Endothelial cell of umbilical vein (primary cell): ENCODE results near the gene PRPF18. TPM values are rescaled to one million over a fixed set of nuclear protein-coding genes. Genes with fewer than 3 reads are reported as not detected.

Experiments
- BruUV-seq: library from RNA; stranded (reverse); fragments of 400-500 nt; replicated peaks from 2 replicates; lab custom pipeline; 2021; lab: Mats Ljungman, UMichigan
- CTCF ChIA-PET: fragments of 300-600, 350-600 bp; sonication (Branson Sonifier 250); formaldehyde crosslinking; loops from one replicate; lab custom pipeline; 2021; ENCODE audit warnings: antibody characterized with exemption, inconsistent platforms; lab: Charles Lee
- POLR2A ChIA-PET: fragments of 300-600, 350-600 bp; sonication (Branson Sonifier 250); formaldehyde crosslinking; loops from one replicate; lab custom pipeline; 2021; ENCODE audit warnings: antibody characterized with exemption, inconsistent platforms; lab: Charles Lee
- DNase-seq: peaks from one replicate; pipeline ENCODE4 v3.0.0-alpha.2; 2011; ENCODE audit warnings: low read depth, low spot score
- FAIRE-seq: peaks from 2 replicates; lab custom pipeline; 2011; peaks lifted over from hg19 to GRCh38; lab: Jason Lieb, UNC
- H2AFZ ChIP-seq: 2 replicates; pipeline ENCODE4 v1.6.0; 2012; ENCODE audit warnings: low read depth, low read length, control low read depth, inconsistent platforms
- H3K27ac ChIP-seq: 2 replicates; pipeline ENCODE4 v1.5.1; 2011; ENCODE audit warnings: low read depth, mild to moderate bottlenecking, control low read depth, low read length, moderate library complexity; ENCODE audit not compliant: insufficient read depth
- H3K27me3 ChIP-seq, 2 experiments: 2 replicates each; pipeline versions ENCODE4 v1.6.0 to v1.6.1; 2011; ENCODE audit warnings: low read length in 2 of 2, mixed read lengths in 1 of 2; ENCODE audit not compliant: control insufficient read depth in 2 of 2, insufficient read depth in 2 of 2
- H3K36me3 ChIP-seq, 2 experiments: 2 replicates in 1 of 2; 3 replicates in 1 of 2; pipeline ENCODE4 v1.5.1; 2011; ENCODE audit warnings: low read length in 2 of 2, mild to moderate bottlenecking in 1 of 2, moderate library complexity in 1 of 2; ENCODE audit not compliant: control insufficient read depth in 2 of 2, insufficient read depth in 2 of 2; ENCODE audit errors: extremely low read depth in 1 of 2
- H3K4me1 ChIP-seq: 3 replicates; pipeline ENCODE4 v1.5.1; 2011; ENCODE audit warnings: mild to moderate bottlenecking, low read length; ENCODE audit not compliant: control insufficient read depth, insufficient read depth; ENCODE audit errors: extremely low read depth
- H3K4me2 ChIP-seq: 2 replicates; pipeline ENCODE4 v1.6.1; 2011; ENCODE audit warnings: low read length, control low read depth, mixed read lengths; ENCODE audit not compliant: insufficient read depth
- H3K4me3 ChIP-seq, 3 experiments: fragments of 200-600 bp in 1 of 3; sonication (generic), shearing (Covaris generic) in 1 of 3; replicated peaks in 1 of 3; 2 replicates each; pipeline ENCODE4 v1.5.1; 2011 to 2016; ENCODE audit warnings: control low read depth in 3 of 3, low read length in 3 of 3, mild to moderate bottlenecking in 2 of 3, inconsistent platforms in 1 of 3, low read depth in 1 of 3, moderate library complexity in 1 of 3; ENCODE audit not compliant: insufficient read depth in 1 of 3
- H3K79me2 ChIP-seq: 2 replicates; pipeline ENCODE4 v1.6.0; 2012; ENCODE audit warnings: low read length, inconsistent platforms; ENCODE audit not compliant: control insufficient read depth, insufficient read depth
- H3K9ac ChIP-seq: replicated peaks from 2 replicates; pipeline ENCODE3; 2011; ENCODE audit warnings: low read length, control low read depth; ENCODE audit not compliant: insufficient read depth; ENCODE audit errors: extremely low read depth
- H3K9me1 ChIP-seq: replicated peaks from 3 replicates; pipeline ENCODE4 v1.6.0; 2011; ENCODE audit warnings: mild to moderate bottlenecking, low read length; ENCODE audit not compliant: control insufficient read depth, insufficient read depth; ENCODE audit errors: extremely low read depth
- H3K9me3 ChIP-seq: replicated peaks from 2 replicates; pipeline ENCODE4 v1.5.1; 2012; ENCODE audit warnings: low read length, inconsistent platforms; ENCODE audit not compliant: control insufficient read depth, insufficient read depth
- H4K20me1 ChIP-seq: replicated peaks from 2 replicates; pipeline ENCODE3; 2011; ENCODE audit warnings: mild to moderate bottlenecking, low read length; ENCODE audit not compliant: control insufficient read depth, insufficient read depth; ENCODE audit errors: extremely low read depth
- CTCF ChIP-seq, 2 donors: IDR thresholded peaks; 1 replicate in 1 of 2; 2 replicates in 1 of 2; pipeline ENCODE4 v1.5.1; 2011; ENCODE audit warnings: low read length in 2 of 2, mild to moderate bottlenecking in 2 of 2, moderate library complexity in 2 of 2, control low read depth in 1 of 2, inconsistent platforms in 1 of 2, low read depth in 1 of 2; ENCODE audit not compliant: insufficient read depth in 1 of 2; ENCODE audit errors: extremely low read depth in 1 of 2
- EZH2 ChIP-seq: IDR thresholded peaks from 2 replicates; pipeline ENCODE4 v1.6.1; 2012; ENCODE audit warnings: borderline replicate concordance, low read depth, mild to moderate bottlenecking, moderate library complexity, low read length, inconsistent platforms; ENCODE audit not compliant: severe bottlenecking
- GATA2 ChIP-seq: IDR thresholded peaks from 2 replicates; pipeline ENCODE4 v1.7.0; 2011; ENCODE audit warnings: low read depth, mild to moderate bottlenecking, moderate library complexity, mixed read lengths, low read length; ENCODE audit not compliant: insufficient read length, insufficient read depth
- MAX ChIP-seq: IDR thresholded peaks from 2 replicates; pipeline ENCODE4 v1.6.1; 2011; ENCODE audit not compliant: insufficient read depth, insufficient read length
- MYC ChIP-seq: IDR thresholded peaks from one replicate; pipeline ENCODE4 v1.6.1; 2011; ENCODE audit warnings: mild to moderate bottlenecking, low read depth, low read length
- POLR2A ChIP-seq: IDR thresholded peaks from 2 replicates; pipeline ENCODE4 v1.6.1; 2012; ENCODE audit warnings: low read depth, mild to moderate bottlenecking, control low read depth, low read length
- POLR2AphosphoS5 ChIP-seq: IDR thresholded peaks from 2 replicates; pipeline ENCODE4 v1.6.1; 2012; ENCODE audit warnings: low read depth, mild to moderate bottlenecking, control low read depth, low read length, moderate library complexity; ENCODE audit not compliant: insufficient read depth
- dilution Hi-C: fragments of 300-500 bp; cut with MboI; formaldehyde crosslinking; loops from one replicate; pipeline ENCODE4 v1.15.0; 2019; ENCODE audit warnings: low sequenced_read_pairs; ENCODE audit not compliant: extremely low pct_ligation_motif_present
- intact Hi-C: fragments of 100-400 bp; cut with micrococcal nuclease; formaldehyde crosslinking; loops from one replicate; pipeline ENCODE4 v1.10.0; 2022
- polyA plus RNA-seq, 4 experiments: library from polyadenylated mRNA; depleted of rRNA in 3 of 4; stranded (reverse) in 3 of 4; unstranded in 1 of 4; fragments of >200 nt; gene quantifications; 2 replicates each; pipeline versions ENCODE4 v1.2.1 to v1.2.3, GENCODE V29; 2011 to 2012; ENCODE audit warnings: missing spikeins in 1 of 4
- total RNA-seq: library from RNA; stranded (reverse); gene quantifications from 2 replicates; pipeline ENCODE4 v1.2.3, GENCODE V29; 2021

PRPF18 gene
- total and polyA plus RNA-seq, 2 donors (not counting 3 experiments of a cell fraction or from before 2014, with no cell fraction given) = 7.3 to 21.0 TPM

GRCh38 chr10:13665516-13666262, 78.9 kb downstream of the PRPF18 start:
- no TSS peak for BruUV-seq
- Histone ChIP-seq H3K9me1 (no peaks in the 10 kb centered on the region), H3K4me1 (peaks cover under 1% of the 10 kb centered on the region), H3K27ac (no peak overlapping the region), H3K9ac (no peak overlapping the region), H2AFZ (no peak overlapping the region), H3K79me2 (peaks cover 2% of the 10 kb centered on the region), H3K4me2 (no peak overlapping the region), H3K27me3 (no peaks in the 10 kb centered on the region), H3K36me3 (peaks cover 36 to 42% of the 10 kb centered on the region in 2 experiments), H3K9me3 (no peaks in the 10 kb centered on the region), H4K20me1 (no peaks in the 10 kb centered on the region), H3K4me3 (no peak overlapping the region)
- dilution Hi-C loops (no loop called here), intact Hi-C loops (no loop called here)
- ChIA-PET CTCF (no interaction called here), POLR2A (no interaction called here)
- no peak for FAIRE-seq
- TF ChIP-seq POLR2A (no peak), CTCF (IDR thresholded peaks at IDR 0.05; ENCODE audit: extremely low read depth in 1 of 2, insufficient read depth in 1 of 2, low read depth in 1 of 2, low read length in 2 of 2) (no peak), GATA2 (no peak), MYC (no peak), POLR2AphosphoS5 (no peak), MAX (no peak), EZH2 (no peak)
- no peak for DNase-seq
